RWPE2 (cell line): Measurements from ENCODE around the gene SNX9.

Experiments used
- ATAC-seq: fragments of 200-7000 bp; cut with Tn5 transposase; 3 replicates; pipeline ENCODE4 v1.9.1; 2021; ENCODE audit warnings: low read depth
- DNase-seq: peaks from one replicate; pipeline ENCODE4 v3.0.0-alpha.2; 2020; ENCODE audit warnings: low spot score
- H3K27ac ChIP-seq: fragments of 450-650 bp; 2 replicates; pipeline ENCODE4 v1.5.1; 2017; ENCODE audit warnings: mild to moderate bottlenecking; ENCODE audit not compliant: poor library complexity, severe bottlenecking
- H3K27me3 ChIP-seq: fragments of 250-450 bp; sonication (Bioruptor Pico); 2 replicates; pipeline ENCODE4 v1.5.1; 2021; ENCODE audit warnings: mild to moderate bottlenecking, moderate library complexity; ENCODE audit not compliant: insufficient read depth, poor library complexity, severe bottlenecking
- H3K36me3 ChIP-seq: fragments of 250-450 bp; sonication (Bioruptor Pico); 2 replicates; pipeline ENCODE4 v1.5.1; 2020; ENCODE audit warnings: low read depth, mild to moderate bottlenecking, moderate library complexity
- H3K4me1 ChIP-seq: fragments of 250-450 bp; sonication (Bioruptor Pico); 2 replicates; pipeline ENCODE4 v1.5.1; 2021; ENCODE audit warnings: mild to moderate bottlenecking, moderate library complexity; ENCODE audit not compliant: insufficient read depth, poor library complexity, severe bottlenecking
- H3K4me3 ChIP-seq: fragments of 250-450 bp; sonication (Bioruptor Pico); 2 replicates; pipeline ENCODE4 v1.5.1; 2021; ENCODE audit warnings: mild to moderate bottlenecking, moderate library complexity; ENCODE audit not compliant: severe bottlenecking
- H3K9me3 ChIP-seq: fragments of 250-450 bp; sonication (Bioruptor Pico); 2 replicates; pipeline ENCODE4 v1.5.1; 2021; ENCODE audit warnings: mild to moderate bottlenecking, moderate library complexity; ENCODE audit not compliant: severe bottlenecking
- CTCF ChIP-seq: fragments of 450-650 bp; IDR thresholded peaks from one replicate; pipeline ENCODE4 v1.5.1; 2017; ENCODE audit warnings: mild to moderate bottlenecking, moderate library complexity; ENCODE audit not compliant: poor library complexity, severe bottlenecking

The SNX9 gene

GRCh38 chr6:157823001-157823527 lies at the start of gene SNX9:
Gene SNX9 (plus strand): TSS chr6:157823246. CDS start chr6:157823435, 189 bp downstream.
- Histone ChIP-seq H3K4me3 (peak within 1 kb of the TSS; percentile 86), H3K27ac (peak within 1 kb of the TSS; percentile 74), H3K27me3 (no peaks in the 10 kb centered on the region), H3K9me3 (no peaks in the 10 kb centered on the region), H3K36me3 (no peaks in the 10 kb centered on the region), H3K4me1 (peaks cover 17% of the 10 kb centered on the region)
- ATAC-seq, result peak; percentile 87
- no peak for TF ChIP-seq CTCF
- DNase-seq, result peak; percentile 72

GRCh38 chr6:157773248-157773773 lies 49.7 kb upstream of the SNX9 start:
- Histone ChIP-seq H3K4me1 (peaks cover 20% of the 10 kb centered on the region), H3K36me3 (no peaks in the 10 kb centered on the region), H3K4me3 (no peak overlapping the region), H3K9me3 (no peaks in the 10 kb centered on the region), H3K27me3 (no peaks in the 10 kb centered on the region), H3K27ac (no peak overlapping the region)
- DNase-seq (no peak), ATAC-seq (no peak)
- no peak for TF ChIP-seq CTCF

- ATAC-seq, result no peak
- Histone ChIP-seq H3K27me3 (no peaks in the 10 kb centered on the region), H3K4me1 (peaks cover 20% of the 10 kb centered on the region), H3K9me3 (no peaks in the 10 kb centered on the region), H3K4me3 (no peak overlapping the region), H3K36me3 (no peaks in the 10 kb centered on the region), H3K27ac (no peak overlapping the region)
- TF ChIP-seq CTCF, result no peak
- peak; percentile 75 for DNase-seq
Measured at GRCh38 chr6:157774153-157775135, 48.6 kb upstream of the SNX9 start.

- no peak for DNase-seq
Measured at GRCh38 chr6:157775376-157775775, 47.7 kb upstream of the SNX9 start.

More at GRCh38 chr6:157775376-157775775, 47.7 kb upstream of the SNX9 start:
- H3K27me3 ChIP-seq, result no peaks in the 10 kb centered on the region
- peaks cover 12% of the 10 kb centered on the region for H3K4me1 ChIP-seq
- H3K9me3 ChIP-seq, result no peaks in the 10 kb centered on the region
- TF ChIP-seq CTCF, result no peak
- no peak overlapping the region for H3K27ac ChIP-seq
- H3K36me3 ChIP-seq, result no peaks in the 10 kb centered on the region
- H3K4me3 ChIP-seq, result no peak overlapping the region
- ATAC-seq, result no peak
